B cell (primary cell): ENCODE measurements around the gene MGAT5. TPM values are rescaled to one million over a fixed set of nuclear protein-coding genes. Genes with fewer than 3 reads are reported as not detected.

ENCODE experiments used
- ATAC-seq: fragments of 200-7000 bp; cut with Tn5 transposase; one replicate; pipeline ENCODE4 v1.10.0; 2021; ENCODE audit warnings: low read depth, mild to moderate bottlenecking, moderate number of reproducible peaks, moderate library complexity
- CTCF ChIA-PET: fragments of 350-600 bp; sonication (Branson Sonifier 250); formaldehyde crosslinking; loops from one replicate; lab custom pipeline; 2021; ENCODE audit warnings: antibody characterized with exemption, inconsistent platforms; lab: Charles Lee
- POLR2A ChIA-PET: fragments of 350-600 bp; sonication (Branson Sonifier 250); formaldehyde crosslinking; loops from one replicate; lab custom pipeline; 2021; ENCODE audit warnings: antibody characterized with exemption; lab: Charles Lee
- DNase-seq: peaks from one replicate; pipeline ENCODE4 v3.0.0; 2013
- H2AFZ ChIP-seq: 2 replicates; pipeline ENCODE4 v1.6.1; 2012; ENCODE audit warnings: mild to moderate bottlenecking, low read depth, low read length; ENCODE audit not compliant: insufficient read depth, poor library complexity, severe bottlenecking
- H3K27ac ChIP-seq, 2 donors: 1 replicate in 1 of 2; 2 replicates in 1 of 2; pipeline ENCODE4 v1.5.1; 2012 to 2013; ENCODE audit warnings: low read length in 2 of 2, mild to moderate bottlenecking in 2 of 2, moderate library complexity in 1 of 2
- H3K27me3 ChIP-seq, 4 experiments: fragments of 200-600 bp in 1 of 4; sonication (generic) in 1 of 4; replicated peaks in 1 of 4; 1 replicate in 2 of 4; 2 replicates in 2 of 4; pipeline versions ENCODE4 v1.6.1 to v1.7.0; 2013 to 2016; ENCODE audit warnings: low read length in 3 of 4, mild to moderate bottlenecking in 2 of 4, mixed read lengths in 1 of 4, moderate library complexity in 1 of 4; ENCODE audit not compliant: insufficient read depth in 4 of 4, control insufficient read depth in 3 of 4; ENCODE audit errors: control extremely low read depth in 1 of 4
- H3K36me3 ChIP-seq, 2 experiments: replicated peaks in 1 of 2; 1 replicate in 1 of 2; 2 replicates in 1 of 2; pipeline versions ENCODE4 v1.6.1 to v1.7.1; 2013; ENCODE audit warnings: low read length in 1 of 2; ENCODE audit not compliant: insufficient read depth in 2 of 2, control insufficient read depth in 1 of 2; ENCODE audit errors: control extremely low read depth in 1 of 2, extremely low read depth in 1 of 2
- H3K4me1 ChIP-seq, 2 donors: fragments of 200-600 bp in 1 of 2; sonication (generic) in 1 of 2; 1 replicate in 1 of 2; 2 replicates in 1 of 2; pipeline versions ENCODE4 v1.5.1 to v1.6.1; 2013 to 2017; ENCODE audit warnings: low read length in 2 of 2; ENCODE audit not compliant: control insufficient read depth in 2 of 2, insufficient read depth in 2 of 2
- H3K4me2 ChIP-seq: replicated peaks from 2 replicates; pipeline ENCODE3; 2012; ENCODE audit warnings: mild to moderate bottlenecking, low read depth, low read length; ENCODE audit not compliant: poor library complexity, severe bottlenecking
- H3K4me3 ChIP-seq, 5 experiments: fragments of 200-600 bp in 1 of 5; sonication (generic) in 1 of 5; 1 replicate in 3 of 5; 2 replicates in 2 of 5; pipeline versions ENCODE4 v1.5.1 to v1.7.0; 2011 to 2016; ENCODE audit warnings: low read length in 4 of 5, mild to moderate bottlenecking in 4 of 5, low read depth in 2 of 5, control low read depth in 1 of 5, moderate library complexity in 1 of 5; ENCODE audit not compliant: insufficient read depth in 1 of 5; ENCODE audit errors: control extremely low read depth in 1 of 5, extremely low read depth in 1 of 5
- H3K79me2 ChIP-seq: fragments of 200-600 bp; sonication (generic); one replicate; pipeline ENCODE4 v1.6.0; 2016; ENCODE audit warnings: low read length; ENCODE audit not compliant: control insufficient read depth, insufficient read depth
- H3K9ac ChIP-seq: fragments of 200-600 bp; sonication (generic); 2 replicates; pipeline ENCODE4 v1.6.1; 2017; ENCODE audit warnings: mild to moderate bottlenecking, low read length, moderate library complexity
- H3K9me3 ChIP-seq, 3 donors: one replicate each; pipeline versions ENCODE4 v1.6.1 to v1.7.1; 2013; ENCODE audit warnings: low read length in 2 of 3; ENCODE audit not compliant: control insufficient read depth in 2 of 3, insufficient read depth in 1 of 3; ENCODE audit errors: control extremely low read depth in 1 of 3
- H4K20me1 ChIP-seq: 2 replicates; pipeline ENCODE4 v1.6.0; 2012; ENCODE audit warnings: mild to moderate bottlenecking, low read length; ENCODE audit not compliant: insufficient read depth, control insufficient read depth, poor library complexity, severe bottlenecking
- H3K27ac Mint-ChIP-seq: one replicate; pipeline ENCODE4 v1.8.0; 2021; ENCODE audit warnings: mixed read lengths
- H3K27me3 Mint-ChIP-seq: one replicate; pipeline ENCODE4 v1.8.0; 2021; ENCODE audit warnings: mixed read lengths
- H3K4me1 Mint-ChIP-seq: one replicate; pipeline ENCODE4 v1.8.0; 2021; ENCODE audit warnings: mixed read lengths
- H3K4me3 Mint-ChIP-seq: one replicate; pipeline ENCODE4 v1.8.0; 2021; ENCODE audit warnings: mixed read lengths
- H3K9me3 Mint-ChIP-seq: one replicate; pipeline ENCODE4 v1.8.0; 2022; ENCODE audit warnings: mixed read lengths; ENCODE audit not compliant: insufficient read depth
- EZH2 ChIP-seq: IDR thresholded peaks from 2 replicates; pipeline ENCODE4 v1.6.1; 2012; ENCODE audit warnings: borderline replicate concordance, low read depth, mild to moderate bottlenecking, moderate library complexity, low read length; ENCODE audit not compliant: insufficient read depth, poor library complexity, severe bottlenecking
- whole genome bisulfite sequencing: methylation state at CpG from one replicate; pipeline ENCODE4 v1.1.5; 2013; ENCODE audit warnings: missing lambda C conversion rate; ENCODE audit not compliant: insufficient coverage; 5-methylcytosine and 5-hydroxymethylcytosine counted together
- intact Hi-C: fragments of 100-400 bp; cut with micrococcal nuclease; formaldehyde crosslinking; loops from one replicate; pipeline ENCODE4 v1.10.0; 2022
- polyA plus RNA-seq: library from polyadenylated mRNA; depleted of rRNA; stranded (reverse); fragments of >200 nt; gene quantifications from 2 replicates; pipeline ENCODE4 v1.2.3, GENCODE V29; 2012
- total RNA-seq, 2 donors: library from RNA; stranded (reverse); fragments of 120-200 nt in 1 of 2; gene quantifications; 1 replicate in 1 of 2; 2 replicates in 1 of 2; pipeline versions ENCODE4 v1.2.3 to v1.2.4, GENCODE V29; 2013 to 2022
- TF ChIP-seq, protein P1 (sequence below): fragments of 200-600 bp; IDR thresholded peaks from one replicate; pipeline ENCODE4 v1.8.0; 2022; ENCODE audit warnings: antibody characterized with exemption, mild to moderate bottlenecking

The MGAT5 gene
- total and polyA plus RNA-seq, 2 donors (not counting 1 experiment from before 2014, with no cell fraction given), result 27.2 to 184 TPM

DNA sequence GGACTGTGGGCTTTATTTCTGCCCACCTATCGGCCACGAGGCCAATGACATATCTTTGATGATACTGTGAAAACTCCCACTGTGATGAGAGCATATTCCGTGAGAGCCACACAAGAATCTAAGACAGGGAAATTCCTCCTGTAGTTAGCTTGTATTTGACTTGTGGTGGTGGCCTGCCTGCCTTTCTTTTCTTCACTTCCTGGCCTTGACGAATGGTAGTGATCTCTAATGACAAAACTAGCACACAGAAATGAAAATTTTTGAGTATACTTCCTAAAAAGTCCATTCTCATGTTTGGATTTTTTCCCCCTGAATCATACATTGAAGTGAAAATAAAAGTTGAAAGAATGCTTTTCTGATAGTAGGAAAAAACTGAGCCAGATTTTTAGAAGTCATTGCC lies 94.4 kb downstream of the MGAT5 start:
- H4K20me1 ChIP-seq, result no peaks in the 10 kb centered on the region
- no peak overlapping the region for H3K9ac ChIP-seq
- H3K4me1 ChIP-seq, result peaks cover 6 to 8% of the 10 kb centered on the region in 2 donors
- no peak overlapping the region for H3K4me2 ChIP-seq
- CTCF ChIA-PET, result interaction anchor here (1.2 to 2.9 kb wide), 7 partner anchors 11 to 230 kb away, joined by 3 to 23 read pairs (median 5); no protein-coding TSS in a partner anchor
- no peak overlapping the region for H3K4me3 Mint-ChIP-seq
- H3K27me3 ChIP-seq, result no peaks in the 10 kb centered on the region
- H3K4me1 Mint-ChIP-seq, result peaks cover 35% of the 10 kb centered on the region
- no peaks in the 10 kb centered on the region for H3K27me3 Mint-ChIP-seq
- H3K4me3 ChIP-seq, result no peak overlapping the region
- peaks cover 7 to 89% of the 10 kb centered on the region in 2 experiments for H3K36me3 ChIP-seq
- no peak overlapping the region for H2AFZ ChIP-seq
- no peak for DNase-seq
- TF ChIP-seq EZH2, result no peak
- TF ChIP-seq, protein P1, sequence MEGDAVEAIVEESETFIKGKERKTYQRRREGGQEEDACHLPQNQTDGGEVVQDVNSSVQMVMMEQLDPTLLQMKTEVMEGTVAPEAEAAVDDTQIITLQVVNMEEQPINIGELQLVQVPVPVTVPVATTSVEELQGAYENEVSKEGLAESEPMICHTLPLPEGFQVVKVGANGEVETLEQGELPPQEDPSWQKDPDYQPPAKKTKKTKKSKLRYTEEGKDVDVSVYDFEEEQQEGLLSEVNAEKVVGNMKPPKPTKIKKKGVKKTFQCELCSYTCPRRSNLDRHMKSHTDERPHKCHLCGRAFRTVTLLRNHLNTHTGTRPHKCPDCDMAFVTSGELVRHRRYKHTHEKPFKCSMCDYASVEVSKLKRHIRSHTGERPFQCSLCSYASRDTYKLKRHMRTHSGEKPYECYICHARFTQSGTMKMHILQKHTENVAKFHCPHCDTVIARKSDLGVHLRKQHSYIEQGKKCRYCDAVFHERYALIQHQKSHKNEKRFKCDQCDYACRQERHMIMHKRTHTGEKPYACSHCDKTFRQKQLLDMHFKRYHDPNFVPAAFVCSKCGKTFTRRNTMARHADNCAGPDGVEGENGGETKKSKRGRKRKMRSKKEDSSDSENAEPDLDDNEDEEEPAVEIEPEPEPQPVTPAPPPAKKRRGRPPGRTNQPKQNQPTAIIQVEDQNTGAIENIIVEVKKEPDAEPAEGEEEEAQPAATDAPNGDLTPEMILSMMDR, result no peak
- peak overlapping the region in 1 of 2 donors; percentile 15 for H3K27ac ChIP-seq
- POLR2A ChIA-PET, result no interaction called here
- H3K9me3 ChIP-seq, result no peaks in the 10 kb centered on the region
- H3K27ac Mint-ChIP-seq, result peak overlapping the region; percentile 66
- 96% methylated on average over 3 of the region's 4 CpGs for WGBS
- intact Hi-C loops, result loop anchor here (5.0 kb wide), 2 partner anchors 39 to 231 kb away; no protein-coding TSS in a partner anchor
- peaks cover 31% of the 10 kb centered on the region for H3K79me2 ChIP-seq
- no peaks in the 10 kb centered on the region for H3K9me3 Mint-ChIP-seq
- ATAC-seq, result no peak

DNA sequence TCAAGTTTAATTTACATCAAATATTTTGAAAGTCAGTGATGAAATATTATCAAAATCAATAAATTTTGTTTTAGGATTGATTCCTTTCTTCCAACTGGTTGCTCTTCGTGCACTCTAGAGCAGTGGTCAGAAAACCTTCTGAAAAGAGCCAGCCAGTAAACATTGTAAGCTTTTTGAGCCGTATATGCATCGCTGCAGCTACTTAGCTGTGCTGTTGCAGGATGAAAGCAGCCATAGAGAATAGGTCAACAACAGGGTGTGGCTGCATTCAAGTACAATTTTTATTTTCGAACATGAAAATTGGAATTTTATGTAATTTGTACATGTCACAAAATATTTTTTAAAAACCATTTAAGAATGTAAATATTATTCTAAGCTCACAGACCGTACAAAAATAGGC lies 94.9 kb downstream of the MGAT5 start:
- peaks cover 6 to 8% of the 10 kb centered on the region in 2 donors for H3K4me1 ChIP-seq

More for the DNA sequence above, 94.9 kb downstream of the MGAT5 start:
- TF ChIP-seq, protein P1, result no peak
- no peak for TF ChIP-seq EZH2
- Histone ChIP-seq H3K79me2 (peaks cover 36% of the 10 kb centered on the region), H3K36me3 (peaks cover 10 to 89% of the 10 kb centered on the region in 2 experiments), H4K20me1 (no peaks in the 10 kb centered on the region), H3K27me3 (no peaks in the 10 kb centered on the region), H3K4me2 (no peak overlapping the region), H3K9ac (no peak overlapping the region), H3K27ac (peak overlapping the region in 1 of 2 donors; percentile 15), H3K9me3 (no peaks in the 10 kb centered on the region), H3K4me3 (no peak overlapping the region), H2AFZ (no peak overlapping the region)
- Mint-ChIP-seq H3K27me3 (no peaks in the 10 kb centered on the region), H3K4me3 (no peak overlapping the region), H3K9me3 (no peaks in the 10 kb centered on the region), H3K27ac (no peak overlapping the region), H3K4me1 (peaks cover 34% of the 10 kb centered on the region)
- ChIA-PET POLR2A (no interaction called here), CTCF (interaction anchor here (1.1 to 2.9 kb wide), 9 partner anchors 11 to 464 kb away, joined by 3 to 23 read pairs (median 5); no protein-coding TSS in a partner anchor)
- no peak for DNase-seq
- intact Hi-C loops, result loop anchor here (5.0 kb wide), 2 partner anchors 39 to 231 kb away; no protein-coding TSS in a partner anchor
- 89% methylated on average over 3 of the region's 5 CpGs for WGBS
- no peak for ATAC-seq
